ENCODE results near the gene CCDC148. TPM values are rescaled to one million over a fixed set of nuclear protein-coding genes. Genes with fewer than 3 reads are reported as not detected.

Gene CCDC148
- total RNA-seq, 2 experiments from 2014 or later = not detected

DNA sequence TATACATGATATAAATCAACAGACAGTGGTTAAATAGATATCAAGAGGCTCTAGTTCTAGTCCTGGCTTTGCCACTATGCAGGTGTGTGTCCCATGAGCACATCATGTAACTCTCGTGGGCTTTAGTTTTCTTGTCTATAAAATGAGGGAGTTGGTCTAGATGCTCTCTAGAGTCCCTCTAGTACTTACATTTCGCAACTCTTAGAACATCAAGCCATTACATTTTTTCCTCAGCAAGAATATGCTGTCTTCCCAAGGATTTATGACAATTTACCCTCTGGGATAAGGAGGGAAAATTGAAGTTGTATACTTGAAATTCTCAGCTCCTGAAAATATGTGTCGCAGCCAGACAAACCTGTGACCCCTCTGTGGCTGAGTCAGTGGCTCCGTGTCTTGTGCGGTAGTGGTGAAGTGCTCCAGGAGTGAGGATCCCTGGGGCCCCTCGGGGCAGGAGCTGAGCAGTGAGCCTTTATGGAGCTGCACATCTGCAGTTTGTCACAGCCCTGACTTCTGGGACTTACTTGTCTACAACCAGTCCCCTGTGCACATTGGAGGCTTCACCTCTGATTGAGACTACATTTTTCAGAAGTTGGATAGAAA is 7.0 kb upstream of the CCDC148 start:
- peaks cover 12% of the 10 kb centered on the region for H3K4me1 Mint-ChIP-seq (ENCODE audit: low read depth)
- intact Hi-C loops (cut with micrococcal nuclease) = no loop called here

DNA sequence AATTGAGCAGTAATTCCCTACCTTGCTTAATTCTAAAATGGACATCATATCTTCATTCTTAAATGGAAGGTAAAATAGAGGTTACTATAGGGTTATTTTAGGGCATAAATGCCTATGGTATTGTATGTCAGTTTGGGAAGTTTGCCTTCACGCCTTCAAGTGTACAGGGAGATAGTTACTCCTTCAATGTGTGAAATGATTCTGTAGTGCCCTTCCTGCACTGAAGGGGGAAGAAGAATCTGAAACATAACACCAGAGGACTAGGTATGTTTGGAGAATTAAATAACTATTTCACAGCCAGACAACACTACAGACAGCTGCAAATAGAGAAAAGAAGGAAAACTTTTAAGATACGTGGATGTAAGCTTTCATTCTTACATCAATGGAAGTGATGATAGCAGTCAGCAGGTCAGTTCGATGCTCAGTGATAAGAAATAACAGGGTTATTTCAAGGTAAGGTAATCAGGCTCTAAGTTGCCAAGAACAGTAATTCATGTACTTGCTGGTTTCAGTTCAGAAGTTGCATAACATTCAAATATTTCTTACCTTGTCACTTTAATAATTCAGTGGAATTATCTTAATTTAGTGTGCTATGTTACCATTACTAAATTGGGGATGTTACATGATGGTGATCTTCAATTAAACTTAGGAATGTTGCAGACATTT is 4.2 kb upstream of the CCDC148 start:
- DNase-seq = no peak
- H3K4me3 Mint-ChIP-seq = no peak overlapping the region
- no peaks in the 10 kb centered on the region for H3K9me3 Mint-ChIP-seq
- H3K36me3 Mint-ChIP-seq (ENCODE audit: low read depth) = peaks cover 8% of the 10 kb centered on the region
- no peak overlapping the region for H3K27ac Mint-ChIP-seq
- ChIA-PET POLR2A (no interaction called here), CTCF (no interaction called here)
- H3K27me3 Mint-ChIP-seq = peaks cover 7% of the 10 kb centered on the region
- intact Hi-C loops (cut with micrococcal nuclease) = no loop called here
- peaks cover 25% of the 10 kb centered on the region for H3K4me1 Mint-ChIP-seq (ENCODE audit: low read depth)
- TF ChIP-seq, protein P1, sequence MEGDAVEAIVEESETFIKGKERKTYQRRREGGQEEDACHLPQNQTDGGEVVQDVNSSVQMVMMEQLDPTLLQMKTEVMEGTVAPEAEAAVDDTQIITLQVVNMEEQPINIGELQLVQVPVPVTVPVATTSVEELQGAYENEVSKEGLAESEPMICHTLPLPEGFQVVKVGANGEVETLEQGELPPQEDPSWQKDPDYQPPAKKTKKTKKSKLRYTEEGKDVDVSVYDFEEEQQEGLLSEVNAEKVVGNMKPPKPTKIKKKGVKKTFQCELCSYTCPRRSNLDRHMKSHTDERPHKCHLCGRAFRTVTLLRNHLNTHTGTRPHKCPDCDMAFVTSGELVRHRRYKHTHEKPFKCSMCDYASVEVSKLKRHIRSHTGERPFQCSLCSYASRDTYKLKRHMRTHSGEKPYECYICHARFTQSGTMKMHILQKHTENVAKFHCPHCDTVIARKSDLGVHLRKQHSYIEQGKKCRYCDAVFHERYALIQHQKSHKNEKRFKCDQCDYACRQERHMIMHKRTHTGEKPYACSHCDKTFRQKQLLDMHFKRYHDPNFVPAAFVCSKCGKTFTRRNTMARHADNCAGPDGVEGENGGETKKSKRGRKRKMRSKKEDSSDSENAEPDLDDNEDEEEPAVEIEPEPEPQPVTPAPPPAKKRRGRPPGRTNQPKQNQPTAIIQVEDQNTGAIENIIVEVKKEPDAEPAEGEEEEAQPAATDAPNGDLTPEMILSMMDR (IDR thresholded peaks at IDR 0.05) = peak; percentile 14
- no peak for ATAC-seq

More for the DNA sequence above, 7.0 kb upstream of the CCDC148 start:
- H3K9me3 Mint-ChIP-seq = no peaks in the 10 kb centered on the region
- TF ChIP-seq, protein P1 (IDR thresholded peaks at IDR 0.05) = no peak
- ATAC-seq = no peak
- no peak overlapping the region for H3K4me3 Mint-ChIP-seq
- ChIA-PET POLR2A (no interaction called here), CTCF (interaction anchor here (1.0 kb wide), 1 partner anchor 15 kb away, joined by 3 read pairs; no protein-coding TSS in a partner anchor)
- no peak overlapping the region for H3K27ac Mint-ChIP-seq
- no peak for DNase-seq
- H3K36me3 Mint-ChIP-seq (ENCODE audit: low read depth) = peaks cover 3% of the 10 kb centered on the region
- H3K27me3 Mint-ChIP-seq = peaks cover 3% of the 10 kb centered on the region

DNA sequence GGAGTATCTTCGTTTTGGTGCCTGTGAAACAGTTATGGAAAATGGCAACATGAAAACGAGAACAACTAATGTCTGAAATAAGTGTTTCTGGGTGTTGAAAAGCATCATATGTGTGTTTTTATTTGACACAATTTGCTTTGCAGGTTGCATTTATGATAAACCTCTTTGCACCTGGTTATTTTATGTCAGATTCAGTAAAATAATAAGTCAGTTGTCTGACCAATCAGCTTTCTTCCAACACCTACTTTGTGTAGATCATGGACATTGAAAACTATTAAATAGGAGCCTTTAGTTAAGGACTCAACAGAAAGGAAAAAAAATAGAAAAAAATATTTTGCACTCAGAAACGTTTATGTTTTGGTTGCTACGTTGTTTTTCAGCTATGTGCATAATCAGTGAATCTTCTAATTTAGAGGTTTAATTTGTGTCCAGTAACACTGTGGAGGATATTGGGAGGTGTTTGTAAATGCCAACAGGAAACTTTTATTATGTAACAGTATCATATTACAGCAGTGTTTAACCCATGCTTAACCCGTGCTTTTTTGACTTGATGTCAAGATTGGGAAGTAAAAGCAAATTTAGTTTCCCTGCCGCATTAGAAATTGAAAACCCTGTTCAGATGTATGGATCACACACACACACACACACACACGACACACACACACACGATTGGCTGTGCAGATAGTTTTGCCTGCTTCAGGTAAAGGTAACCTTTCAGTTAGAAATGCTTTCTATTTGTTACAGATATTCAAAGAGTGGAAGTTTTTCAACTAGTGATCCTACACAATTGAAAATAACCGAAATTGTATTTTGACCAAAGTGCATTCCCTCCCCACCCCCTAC is 2.8 kb upstream of the CCDC148 start:
- Mint-ChIP-seq H3K9me3 (no peaks in the 10 kb centered on the region), H3K36me3 (ENCODE audit: low read depth) (peaks cover 8% of the 10 kb centered on the region), H3K27me3 (peaks cover 7% of the 10 kb centered on the region), H3K4me1 (ENCODE audit: low read depth) (peaks cover 25% of the 10 kb centered on the region), H3K27ac (no peak overlapping the region), H3K4me3 (no peak overlapping the region)
- POLR2A ChIA-PET = no interaction called here
- TF ChIP-seq, protein P1 (IDR thresholded peaks at IDR 0.05) = no peak
- DNase-seq (no peak), ATAC-seq (no peak)
- CTCF ChIA-PET = interaction anchor here (1.1 kb wide), 1 partner anchor 14 kb away, joined by 3 read pairs; no protein-coding TSS in a partner anchor
- intact Hi-C loops (cut with micrococcal nuclease) = loop anchor here (5.0 kb wide), 1 partner anchor 272 kb away; no protein-coding TSS in a partner anchor

DNA sequence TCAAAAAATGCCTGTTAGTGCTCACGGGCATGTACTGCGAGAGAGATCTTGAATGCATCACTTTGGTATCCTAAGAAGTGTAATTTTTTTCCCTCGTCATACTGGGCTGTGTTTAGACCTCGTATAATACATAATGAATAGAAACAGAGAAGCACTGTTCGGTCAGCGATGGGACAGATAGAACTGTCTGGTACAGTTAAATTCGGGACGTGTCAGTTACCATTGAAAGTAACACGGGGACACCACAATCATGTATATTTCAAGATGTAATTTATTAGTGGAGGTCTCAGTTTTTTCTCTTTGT is 2.0 kb upstream of the CCDC148 start:
- Mint-ChIP-seq H3K36me3 (ENCODE audit: low read depth) (peaks cover 8% of the 10 kb centered on the region), H3K27ac (no peak overlapping the region), H3K9me3 (no peaks in the 10 kb centered on the region), H3K4me1 (ENCODE audit: low read depth) (peaks cover 25% of the 10 kb centered on the region), H3K27me3 (peaks cover 7% of the 10 kb centered on the region), H3K4me3 (peak overlapping the region; percentile 94)
- DNase-seq = no peak
- TF ChIP-seq, protein P1 (IDR thresholded peaks at IDR 0.05) = no peak
- CTCF ChIA-PET = interaction anchor here (0.6 to 1.1 kb wide), 3 partner anchors 15 to 290 kb away, joined by 3 read pairs; no protein-coding TSS in a partner anchor
- no peak for ATAC-seq
- intact Hi-C loops (cut with micrococcal nuclease) = loop anchor here (5.0 kb wide), 1 partner anchor 271 kb away; no protein-coding TSS in a partner anchor
- POLR2A ChIA-PET = interaction anchor here (0.9 kb wide), 1 partner anchor 32 kb away, joined by 3 read pairs; no protein-coding TSS in a partner anchor

Data from activated CD8-positive, alpha-beta T cell treated with anti-CD3 and anti-CD28 coated beads for 36 hours (primary cell).